H1 (cell line): Measurements from ENCODE around the gene SLC37A3. TPM values are rescaled to one million over a fixed set of nuclear protein-coding genes. Genes with fewer than 3 reads are reported as not detected.

Source experiments
- CTCF ChIA-PET: fragments of 300-600 bp; sonication (Branson Sonifier 250); formaldehyde crosslinking; loops from one replicate; lab custom pipeline; 2021; ENCODE audit not compliant: partially characterized antibody; lab: Charles Lee
- POLR2A ChIA-PET: fragments of 300-600 bp; sonication (Branson Sonifier 250); formaldehyde crosslinking; loops from one replicate; lab custom pipeline; 2021; ENCODE audit warnings: inconsistent platforms; ENCODE audit not compliant: partially characterized antibody; lab: Charles Lee
- DNase-seq, 2 experiments: peaks; one replicate each; pipeline versions ENCODE4 v3.0.0 to v3.0.0-alpha.2; 2010 to 2022; ENCODE audit warnings: low spot score in 2 of 2, low read depth in 1 of 2, mixed read lengths in 1 of 2
- FAIRE-seq: peaks from 2 replicates; lab custom pipeline; 2011; peaks lifted over from hg19 to GRCh38; lab: Jason Lieb, UNC
- H2AFZ ChIP-seq: 2 replicates; pipeline ENCODE4 v1.8.1; 2012; ENCODE audit warnings: low read length, inconsistent platforms
- H2AK5ac ChIP-seq: 2 replicates; pipeline ENCODE4 v1.6.1; 2013; ENCODE audit warnings: low read depth, low read length
- H2BK120ac ChIP-seq: replicated peaks from 2 replicates; pipeline ENCODE3; 2013; ENCODE audit warnings: low read depth, low read length, inconsistent platforms
- H2BK12ac ChIP-seq: 2 replicates; pipeline ENCODE4 v1.6.1; 2013; ENCODE audit warnings: low read depth, low read length
- H2BK15ac ChIP-seq: 2 replicates; pipeline ENCODE4 v1.6.1; 2013; ENCODE audit warnings: low read length
- H2BK20ac ChIP-seq: 2 replicates; pipeline ENCODE4 v1.6.1; 2013; ENCODE audit warnings: low read length
- H2BK5ac ChIP-seq: 2 replicates; pipeline ENCODE4 v1.6.1; 2013; ENCODE audit warnings: low read depth, low read length
- H3K14ac ChIP-seq: 2 replicates; pipeline ENCODE4 v1.6.1; 2013; ENCODE audit warnings: inconsistent platforms; ENCODE audit not compliant: insufficient read length
- H3K18ac ChIP-seq: 2 replicates; pipeline ENCODE4 v1.6.1; 2013; ENCODE audit warnings: low read length; ENCODE audit errors: extremely low read depth
- H3K23ac ChIP-seq: 2 replicates; pipeline ENCODE4 v1.6.1; 2013; ENCODE audit warnings: inconsistent platforms; ENCODE audit not compliant: insufficient read length
- H3K23me2 ChIP-seq: 2 replicates; pipeline ENCODE4 v1.6.1; 2013; ENCODE audit warnings: low read depth, low read length
- H3K27ac ChIP-seq: 2 replicates; pipeline ENCODE4 v1.6.1; 2011; ENCODE audit warnings: low read depth, low read length, inconsistent platforms
- H3K27me3 ChIP-seq, 4 experiments: replicated peaks in 1 of 4; 1 replicate in 1 of 4; 2 replicates in 3 of 4; pipeline versions ENCODE4 v1.6.1 to v1.8.1; 2011 to 2013; ENCODE audit warnings: low read length in 3 of 4, mild to moderate bottlenecking in 3 of 4, inconsistent platforms in 2 of 4, mixed read lengths in 2 of 4, moderate library complexity in 1 of 4; ENCODE audit not compliant: control insufficient read depth in 3 of 4, insufficient read depth in 3 of 4; ENCODE audit errors: extremely low read depth in 1 of 4
- H3K36me3 ChIP-seq, 4 experiments: 2 replicates each; pipeline versions ENCODE4 v1.6.1 to v1.8.1; 2011 to 2013; ENCODE audit warnings: mild to moderate bottlenecking in 4 of 4, low read length in 3 of 4, moderate library complexity in 2 of 4, control low read depth in 1 of 4, inconsistent platforms in 1 of 4; ENCODE audit not compliant: insufficient read depth in 4 of 4, control insufficient read depth in 2 of 4
- H3K4ac ChIP-seq: replicated peaks from 2 replicates; pipeline ENCODE3; 2013; ENCODE audit warnings: low read length, low read depth, mixed read lengths, inconsistent platforms; ENCODE audit not compliant: insufficient read length
- H3K4me1 ChIP-seq, 4 experiments: replicated peaks in 1 of 4; 1 replicate in 1 of 4; 2 replicates in 3 of 4; pipeline versions ENCODE4 v1.6.1 to v1.8.1; 2011 to 2013; ENCODE audit warnings: low read length in 3 of 4, inconsistent platforms in 2 of 4, mixed read lengths in 1 of 4; ENCODE audit not compliant: insufficient read depth in 4 of 4, control insufficient read depth in 3 of 4
- H3K4me2 ChIP-seq, 2 experiments: 2 replicates each; pipeline versions ENCODE4 v1.6.1 to v1.8.1; 2011 to 2013; ENCODE audit warnings: low read depth in 2 of 2, low read length in 2 of 2, control low read depth in 1 of 2, inconsistent platforms in 1 of 2, mild to moderate bottlenecking in 1 of 2; ENCODE audit not compliant: insufficient read depth in 1 of 2
- H3K4me3 ChIP-seq, 4 experiments: fragments of 200-600, 300-600 bp in 1 of 4; sonication (generic), shearing (Covaris generic), sonication (Bioruptor Twin) in 1 of 4; 2 replicates each; pipeline versions ENCODE4 v1.5.1 to v1.8.1; 2011 to 2016; ENCODE audit warnings: low read length in 4 of 4, low read depth in 3 of 4, control low read depth in 2 of 4, inconsistent platforms in 2 of 4, mild to moderate bottlenecking in 2 of 4, mixed read lengths in 1 of 4, moderate library complexity in 1 of 4; ENCODE audit not compliant: insufficient read depth in 2 of 4; ENCODE audit errors: extremely low read depth in 1 of 4
- H3K56ac ChIP-seq: replicated peaks from 2 replicates; pipeline ENCODE3; 2013; ENCODE audit warnings: low read depth, mild to moderate bottlenecking, mixed read lengths, low read length, inconsistent platforms; ENCODE audit not compliant: insufficient read length
- H3K79me1 ChIP-seq: 2 replicates; pipeline ENCODE4 v1.6.1; 2013; ENCODE audit warnings: low read depth, low read length, control low read depth
- H3K79me2 ChIP-seq, 2 experiments: 2 replicates each; pipeline versions ENCODE4 v1.6.1 to v1.8.1; 2012 to 2013; ENCODE audit warnings: low read length in 2 of 2, mild to moderate bottlenecking in 2 of 2, inconsistent platforms in 1 of 2; ENCODE audit not compliant: insufficient read depth in 2 of 2, control insufficient read depth in 1 of 2
- H3K9ac ChIP-seq, 4 experiments: replicated peaks in 1 of 4; 1 replicate in 1 of 4; 2 replicates in 3 of 4; pipeline versions ENCODE4 v1.6.1 to v1.8.1; 2011 to 2013; ENCODE audit warnings: low read depth in 3 of 4, low read length in 3 of 4, control low read depth in 2 of 4, mild to moderate bottlenecking in 2 of 4, moderate library complexity in 2 of 4, inconsistent platforms in 1 of 4; ENCODE audit errors: extremely low read depth in 1 of 4
- H3K9me3 ChIP-seq, 2 experiments: 2 replicates each; pipeline versions ENCODE4 v1.6.1 to v1.8.1; 2012 to 2013; ENCODE audit warnings: mild to moderate bottlenecking in 2 of 2, moderate library complexity in 2 of 2, control low read depth in 1 of 2, inconsistent platforms in 1 of 2, low read depth in 1 of 2, low read length in 1 of 2, mixed read lengths in 1 of 2; ENCODE audit not compliant: insufficient read depth in 2 of 2
- H4K20me1 ChIP-seq, 2 experiments: replicated peaks in 1 of 2; 2 replicates each; pipeline versions ENCODE3 to v1.8.1; 2011 to 2013; ENCODE audit warnings: inconsistent platforms in 2 of 2, low read length in 2 of 2, mild to moderate bottlenecking in 1 of 2; ENCODE audit not compliant: insufficient read depth in 2 of 2, control insufficient read depth in 1 of 2
- H4K5ac ChIP-seq: 2 replicates; pipeline ENCODE4 v1.6.1; 2013; ENCODE audit warnings: low read length, low read depth, mixed read lengths, inconsistent platforms; ENCODE audit not compliant: insufficient read length
- H4K8ac ChIP-seq: 2 replicates; pipeline ENCODE4 v1.8.0; 2013; ENCODE audit warnings: mild to moderate bottlenecking, moderate library complexity, low read length, inconsistent platforms; ENCODE audit not compliant: insufficient read depth; ENCODE audit errors: extremely low read depth
- H4K91ac ChIP-seq: replicated peaks from 2 replicates; pipeline ENCODE3; 2013; ENCODE audit warnings: low read length, mixed read lengths, inconsistent platforms; ENCODE audit not compliant: insufficient read length
- HDAC2 ChIP-seq, 2 experiments: fragments of 300-600 bp in 1 of 2; sonication (generic) in 1 of 2; IDR thresholded peaks; 2 replicates each; pipeline ENCODE4 v1.6.1; 2011 to 2012; ENCODE audit warnings: low read depth in 2 of 2, low read length in 2 of 2, mild to moderate bottlenecking in 2 of 2, moderate library complexity in 2 of 2, borderline replicate concordance in 1 of 2, inconsistent platforms in 1 of 2
- KDM4A ChIP-seq: IDR thresholded peaks from one replicate; pipeline ENCODE4 v1.7.1; 2012; ENCODE audit warnings: low read depth, mild to moderate bottlenecking, moderate library complexity, low read length, inconsistent platforms; ENCODE audit not compliant: severe bottlenecking
- SP2 ChIP-seq: IDR thresholded peaks from 2 replicates; pipeline ENCODE4 v1.6.1; 2012; ENCODE audit warnings: mild to moderate bottlenecking, low read length, inconsistent platforms
- TCF12 ChIP-seq: IDR thresholded peaks from 2 replicates; pipeline ENCODE4 v1.6.1; 2011; ENCODE audit warnings: low read depth, mild to moderate bottlenecking, low read length
- WGBS, 2 experiments: shearing (Covaris generic) in 1 of 2; methylation state at CpG; one replicate each; pipeline versions ENCODE4 v1.1.6 to v1.1.7; 2013 to 2015; ENCODE audit warnings: low lambda C conversion rate in 2 of 2, mixed read lengths in 2 of 2, inconsistent platforms in 1 of 2, low coverage in 1 of 2, missing lambda C conversion rate in 1 of 2; ENCODE audit not compliant: insufficient replicate concordance in 2 of 2, insufficient coverage in 1 of 2, insufficient read length in 1 of 2; ENCODE audit errors: extremely low coverage in 1 of 2, missing lambda C conversion rate in 1 of 2; 5-methylcytosine and 5-hydroxymethylcytosine counted together
- polyA plus RNA-seq, 7 experiments: library from polyadenylated mRNA; depleted of rRNA in 3 of 7; stranded (reverse) in 5 of 7; unstranded in 2 of 7; fragments of >200 nt in 5 of 7; fragments of 200-250 nt in 2 of 7; gene quantifications; 1 replicate in 5 of 7; 2 replicates in 1 of 7; 4 replicates in 1 of 7; pipeline versions ENCODE4 v1.2.1 to v1.2.3, GENCODE V29; 2011 to 2013; ENCODE audit warnings: missing spikeins in 2 of 7, mixed read lengths in 2 of 7
- total RNA-seq: library from RNA; stranded (reverse); fragmentation: NEBNext Ultra II Directional; extraction: Animal tissue kit (Norgen Biotek cat#: 25700); gene quantifications from 2 replicates; pipeline ENCODE4 v1.2.1, GENCODE V29; 2021
- TF ChIP-seq, protein P1 (sequence below): IDR thresholded peaks from 2 replicates; pipeline ENCODE4 v1.6.1; 2011; ENCODE audit warnings: low read length, improper control_type of control experiment
- TF ChIP-seq, protein P2 (sequence below): IDR thresholded peaks from 2 replicates; pipeline ENCODE4 v1.6.1; 2012; ENCODE audit warnings: inconsistent platforms

Gene SLC37A3
- total and polyA plus RNA-seq, 2 of the 8 experiments (the other 6 are each of a cell fraction or from before 2014, with no cell fraction given): 58.2 to 71.0 TPM

DNA sequence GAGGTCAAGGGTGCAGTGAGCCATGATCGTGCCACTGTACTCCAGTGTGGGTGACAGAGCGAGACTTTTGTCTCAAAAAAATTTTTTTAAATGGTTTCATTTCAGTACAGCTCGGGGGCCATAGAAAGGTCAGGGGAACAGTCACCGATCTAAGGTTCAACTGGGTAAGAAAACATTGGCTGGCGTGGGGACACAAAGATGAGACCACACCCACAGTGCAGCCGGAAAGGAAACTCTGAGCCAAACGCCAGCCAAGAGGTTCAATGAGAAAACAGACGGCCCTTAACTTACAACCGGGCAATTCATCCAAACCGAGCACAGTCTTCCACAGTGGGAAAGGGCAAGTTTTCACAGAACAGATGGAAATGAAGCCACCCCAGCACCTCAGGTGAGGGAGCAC, 65.1 kb downstream of the SLC37A3 start:
- ChIA-PET CTCF (no interaction called here), POLR2A (no interaction called here)
- no peak overlapping the region for H3K18ac ChIP-seq
- TF ChIP-seq TCF12: no peak
- TF ChIP-seq, protein P1, sequence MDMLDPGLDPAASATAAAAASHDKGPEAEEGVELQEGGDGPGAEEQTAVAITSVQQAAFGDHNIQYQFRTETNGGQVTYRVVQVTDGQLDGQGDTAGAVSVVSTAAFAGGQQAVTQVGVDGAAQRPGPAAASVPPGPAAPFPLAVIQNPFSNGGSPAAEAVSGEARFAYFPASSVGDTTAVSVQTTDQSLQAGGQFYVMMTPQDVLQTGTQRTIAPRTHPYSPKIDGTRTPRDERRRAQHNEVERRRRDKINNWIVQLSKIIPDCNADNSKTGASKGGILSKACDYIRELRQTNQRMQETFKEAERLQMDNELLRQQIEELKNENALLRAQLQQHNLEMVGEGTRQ: no peak
- no peak for TF ChIP-seq KDM4A
- no peak for TF ChIP-seq HDAC2 (IDR thresholded peaks at IDR 0.05; ENCODE audit: borderline replicate concordance in 1 of 2, low read depth in 2 of 2, low read length in 2 of 2)
- TF ChIP-seq SP2: no peak
- TF ChIP-seq, protein P2, sequence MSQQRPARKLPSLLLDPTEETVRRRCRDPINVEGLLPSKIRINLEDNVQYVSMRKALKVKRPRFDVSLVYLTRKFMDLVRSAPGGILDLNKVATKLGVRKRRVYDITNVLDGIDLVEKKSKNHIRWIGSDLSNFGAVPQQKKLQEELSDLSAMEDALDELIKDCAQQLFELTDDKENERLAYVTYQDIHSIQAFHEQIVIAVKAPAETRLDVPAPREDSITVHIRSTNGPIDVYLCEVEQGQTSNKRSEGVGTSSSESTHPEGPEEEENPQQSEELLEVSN: no peak

More for the DNA sequence above, 65.1 kb downstream of the SLC37A3 start:
- Histone ChIP-seq H3K9ac (no peak overlapping the region), H3K9me3 (no peaks in the 10 kb centered on the region), H3K4me1 (no peaks in the 10 kb centered on the region), H3K79me2 (no peaks in the 10 kb centered on the region), H2AK5ac (no peak overlapping the region), H3K4ac (no peak overlapping the region), H2BK120ac (no peak overlapping the region), H3K14ac (no peak overlapping the region), H2AFZ (no peak overlapping the region), H4K91ac (no peak overlapping the region), H3K79me1 (no peaks in the 10 kb centered on the region), H3K4me2 (no peak overlapping the region), H2BK20ac (no peak overlapping the region), H3K36me3 (peaks cover 6 to 26% (median 14%) of the 10 kb centered on the region in 4 experiments; a peak in 7 of 8 replicates), H3K27ac (no peak overlapping the region), H2BK15ac (no peak overlapping the region), H3K27me3 (no peaks in the 10 kb centered on the region), H3K23me2 (no peaks in the 10 kb centered on the region), H3K56ac (no peak overlapping the region), H3K23ac (no peak overlapping the region), H3K4me3 (no peak overlapping the region), H4K8ac (peak overlapping the region; percentile 60; the same call in 1 of the 2 replicates), H4K5ac (no peak overlapping the region), H2BK5ac (no peak overlapping the region; the same call in 1 of the 2 replicates), H2BK12ac (no peak overlapping the region), H4K20me1 (peaks cover 0 to 5% of the 10 kb centered on the region in 2 experiments)
- DNase-seq (no peak), FAIRE-seq (no peak)
- WGBS, 2 experiments: 84% methylated on average over 10 of the region's 10 CpGs; no CpG with 5 or more reads in 1 of the 2 experiments
